Gastroesophageal sphincter (tissue), 4 donors: Measurements from ENCODE around the gene TBC1D23. TPM values are rescaled to one million over a fixed set of nuclear protein-coding genes. Genes with fewer than 3 reads are reported as not detected.

ENCODE experiments used
- ATAC-seq: fragments of 150-250 bp; one replicate; pipeline ENCODE4 v1.9.1; 2016; ENCODE audit warnings: mild to moderate bottlenecking, moderate library complexity
- H3K27ac ChIP-seq, 4 donors: fragments of 200-600 bp; sonication (generic) in 3 of 4; 1 replicate in 3 of 4; 2 replicates in 1 of 4; pipeline ENCODE4 v1.5.1; 2016 to 2019
- H3K27me3 ChIP-seq: fragments of 200-600 bp; sonication (generic); one replicate; pipeline ENCODE4 v1.5.1; 2019
- H3K36me3 ChIP-seq, 2 donors: fragments of 200-600 bp; sonication (generic); one replicate each; pipeline ENCODE4 v1.5.1; 2019; ENCODE audit warnings: control low read depth in 1 of 2
- H3K4me1 ChIP-seq, 3 donors: fragments of 200-600 bp; sonication (generic); 1 replicate in 2 of 3; 2 replicates in 1 of 3; pipeline ENCODE4 v1.5.1; 2016 to 2019; ENCODE audit warnings: control low read depth in 2 of 3
- H3K4me3 ChIP-seq, 2 donors: fragments of 200-600 bp; sonication (generic); one replicate each; pipeline ENCODE4 v1.5.1; 2019; ENCODE audit warnings: mild to moderate bottlenecking in 1 of 2, moderate library complexity in 1 of 2
- H3K9me3 ChIP-seq, 3 donors: fragments of 200-600 bp; sonication (generic); one replicate each; pipeline ENCODE4 v1.5.1; 2017 to 2019; ENCODE audit warnings: control low read depth in 2 of 3
- CTCF ChIP-seq, 4 experiments: fragments of 200-600 bp in 2 of 4; fragments of 450-650 bp in 2 of 4; sonication (generic) in 1 of 4; IDR thresholded peaks; one replicate each; pipeline ENCODE4 v1.5.1; 2017 to 2019; ENCODE audit warnings: antibody characterized with exemption in 4 of 4, mild to moderate bottlenecking in 2 of 4, moderate library complexity in 2 of 4
- EP300 ChIP-seq: sonication (generic); formaldehyde crosslinking; IDR thresholded peaks from one replicate; pipeline ENCODE4 v1.6.1; 2017; ENCODE audit warnings: antibody characterized with exemption, mild to moderate bottlenecking
- POLR2A ChIP-seq, 2 donors: fragments of 450-650 bp; IDR thresholded peaks; one replicate each; pipeline ENCODE4 v1.6.1; 2017; ENCODE audit warnings: antibody characterized with exemption in 2 of 2, mild to moderate bottlenecking in 2 of 2, moderate library complexity in 1 of 2
- POLR2AphosphoS5 ChIP-seq: sonication (generic); formaldehyde crosslinking; IDR thresholded peaks from one replicate; pipeline ENCODE4 v1.6.1; 2017; ENCODE audit warnings: antibody characterized with exemption
- WGBS, 2 donors: methylation state at CpG; one replicate each; pipeline ENCODE4 v1.1.5; 2018; ENCODE audit warnings: low coverage in 1 of 2; 5-methylcytosine and 5-hydroxymethylcytosine counted together
- total RNA-seq, 4 donors: library from RNA; depleted of rRNA; stranded (reverse); fragments of >200 nt; gene quantifications; one replicate each; pipeline ENCODE4 v1.1.0, GENCODE V29; 2016

The TBC1D23 gene
- total RNA-seq, 4 donors from 2014 or later = 23.9 to 37.2 (median 34.0) TPM

- TF ChIP-seq CTCF (IDR thresholded peaks at IDR 0.05) = no peak
- TF ChIP-seq EP300 = no peak
- TF ChIP-seq POLR2AphosphoS5 = no peak
- TF ChIP-seq POLR2A (IDR thresholded peaks at IDR 0.05) = no peak
- H3K4me3 ChIP-seq = no peak overlapping the region
- H3K9me3 ChIP-seq = no peaks in the 10 kb centered on the region
- WGBS, 2 donors = 89 to 100% methylated on average over 3 of the region's 5 CpGs
- H3K27ac ChIP-seq = no peak overlapping the region
- peaks cover 0 to 11% of the 10 kb centered on the region in 2 donors for H3K36me3 ChIP-seq
- ATAC-seq = no peak
- peaks cover 0 to 15% (median 2%) of the 10 kb centered on the region in 3 donors for H3K4me1 ChIP-seq
- no peaks in the 10 kb centered on the region for H3K27me3 ChIP-seq
Measured at GRCh38 chr3:100330651-100331050, 69.9 kb downstream of the TBC1D23 start.

GRCh38 chr3:100331660-100332059, 70.9 kb downstream of the TBC1D23 start:
- WGBS, 2 donors = 81 to 90% methylated on average over 2 to 4 of the region's 4 CpGs

GRCh38 chr3:100333051-100333450, 72.3 kb downstream of the TBC1D23 start:
- Histone ChIP-seq H3K36me3 (no peaks in the 10 kb centered on the region), H3K27ac (no peak overlapping the region), H3K4me1 (peaks cover 0 to 21% (median 2%) of the 10 kb centered on the region in 3 donors), H3K9me3 (no peaks in the 10 kb centered on the region), H3K4me3 (no peak overlapping the region), H3K27me3 (no peaks in the 10 kb centered on the region)
- ATAC-seq = no peak
- TF ChIP-seq CTCF (IDR thresholded peaks at IDR 0.05) (no peak), EP300 (no peak), POLR2AphosphoS5 (no peak), POLR2A (IDR thresholded peaks at IDR 0.05) (no peak)

More at GRCh38 chr3:100331660-100332059, 70.9 kb downstream of the TBC1D23 start:
- H3K4me3 ChIP-seq = no peak overlapping the region
- no peak for ATAC-seq
- H3K27ac ChIP-seq = no peak overlapping the region
- no peaks in the 10 kb centered on the region for H3K27me3 ChIP-seq
- H3K9me3 ChIP-seq = no peaks in the 10 kb centered on the region
- peaks cover 0 to 21% (median 2%) of the 10 kb centered on the region in 3 donors for H3K4me1 ChIP-seq
- peaks cover 0 to 1% of the 10 kb centered on the region in 2 donors for H3K36me3 ChIP-seq
- TF ChIP-seq POLR2A (IDR thresholded peaks at IDR 0.05) (no peak), EP300 (no peak), POLR2AphosphoS5 (no peak), CTCF (IDR thresholded peaks at IDR 0.05) (no peak)

- peaks cover 0 to 21% (median 2%) of the 10 kb centered on the region in 3 donors for H3K4me1 ChIP-seq
- no peak for ATAC-seq
Measured at GRCh38 chr3:100333970-100334487, 73.2 kb downstream of the TBC1D23 start.

More at GRCh38 chr3:100333970-100334487, 73.2 kb downstream of the TBC1D23 start:
- WGBS, 2 donors = 23 to 44% methylated on average over 6 to 14 of the region's 14 CpGs
- Histone ChIP-seq H3K27me3 (no peaks in the 10 kb centered on the region), H3K9me3 (no peaks in the 10 kb centered on the region), H3K27ac (peak overlapping the region; percentile 60 to 92 (median 86)), H3K4me3 (peak overlapping the region; percentile 74 to 81), H3K36me3 (peaks cover 0 to 9% of the 10 kb centered on the region in 2 donors)
- TF ChIP-seq EP300 (no peak), POLR2A (IDR thresholded peaks at IDR 0.05) (no peak), POLR2AphosphoS5 (no peak), CTCF (IDR thresholded peaks at IDR 0.05) (no peak)
